GM19438 (cell line): Measurements from ENCODE around the gene KIF1B.

ENCODE experiments used
- ATAC-seq: cut with Tn5 transposase; IDR thresholded peaks from one replicate; pipeline ENCODE4 v1.9.1; 2021; ENCODE audit warnings: low read depth; ENCODE audit not compliant: unreplicated experiment

Gene KIF1B

GRCh38 chr1:10209905-10210810 is at the start of gene KIF1B:
Gene KIF1B (plus strand): TSS chr1:10210570. CDS start chr1:10232329, 21,759 bp downstream.
- peak; percentile 99 for ATAC-seq

DNA sequence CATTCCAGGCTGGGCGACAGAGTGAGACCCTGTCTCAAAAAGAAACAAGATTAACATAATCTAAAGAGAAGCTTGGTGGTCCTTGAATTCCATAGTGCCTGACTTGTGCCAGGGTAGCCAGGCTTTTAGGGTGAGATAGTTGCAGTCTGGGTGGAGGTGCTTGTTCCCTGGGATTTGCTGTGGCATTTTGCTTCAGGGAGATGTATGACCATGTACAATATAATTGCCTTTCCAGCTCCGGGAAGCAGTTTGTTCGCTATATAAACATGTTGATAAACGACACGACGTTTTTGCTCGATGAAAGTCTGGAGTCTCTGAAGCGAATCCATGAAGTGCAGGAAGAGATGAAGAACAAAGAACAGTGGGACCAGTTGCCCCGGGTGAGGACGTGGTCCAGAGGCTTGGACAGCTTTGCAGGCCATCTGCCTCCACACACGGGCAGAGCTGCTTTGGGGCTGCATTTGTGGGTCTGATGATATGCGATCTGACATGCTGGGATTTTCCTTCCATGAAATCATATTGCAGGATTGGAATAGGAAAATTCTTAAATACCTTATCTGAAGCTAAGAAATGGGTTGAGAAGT is 49.4 kb upstream of the KIF1B start:
- ATAC-seq, result no peak

- ATAC-seq, result no peak
Measured at GRCh38 chr1:10161541-10162290, 48.7 kb upstream of the KIF1B start.

DNA sequence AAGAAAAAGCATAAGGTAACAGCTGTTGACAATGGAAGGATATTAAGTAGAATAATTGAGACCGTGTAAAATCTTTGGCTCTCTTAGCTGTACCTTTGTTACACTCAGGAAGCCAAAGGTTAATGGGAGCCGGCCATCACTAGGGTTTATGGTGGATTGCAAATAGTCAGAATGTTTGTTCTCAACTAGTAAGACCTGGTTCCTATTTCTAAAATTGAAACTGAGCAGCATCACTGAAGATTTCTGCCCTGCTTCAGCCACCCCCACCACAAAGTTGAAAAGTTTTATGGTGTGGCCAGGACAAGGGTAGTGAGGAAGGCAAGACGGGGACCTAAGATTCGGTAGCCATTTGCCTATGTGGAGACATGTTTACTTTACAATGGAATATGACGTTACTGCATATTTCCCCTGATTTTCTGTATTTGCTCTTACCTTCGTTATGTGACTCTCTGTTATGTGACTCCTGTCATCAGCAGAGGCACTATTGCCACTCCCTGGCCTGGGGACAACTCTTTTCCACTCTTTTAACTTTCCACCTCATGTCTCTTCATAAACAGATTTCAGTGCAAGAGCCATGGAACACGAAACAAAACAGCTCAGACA is 41.4 kb upstream of the KIF1B start:
- ATAC-seq, result no peak

GRCh38 chr1:10170239-10170574 is 40.2 kb upstream of the KIF1B start:
- no peak for ATAC-seq

- no peak for ATAC-seq
Measured at GRCh38 chr1:10171105-10171767, 39.1 kb upstream of the KIF1B start.

DNA sequence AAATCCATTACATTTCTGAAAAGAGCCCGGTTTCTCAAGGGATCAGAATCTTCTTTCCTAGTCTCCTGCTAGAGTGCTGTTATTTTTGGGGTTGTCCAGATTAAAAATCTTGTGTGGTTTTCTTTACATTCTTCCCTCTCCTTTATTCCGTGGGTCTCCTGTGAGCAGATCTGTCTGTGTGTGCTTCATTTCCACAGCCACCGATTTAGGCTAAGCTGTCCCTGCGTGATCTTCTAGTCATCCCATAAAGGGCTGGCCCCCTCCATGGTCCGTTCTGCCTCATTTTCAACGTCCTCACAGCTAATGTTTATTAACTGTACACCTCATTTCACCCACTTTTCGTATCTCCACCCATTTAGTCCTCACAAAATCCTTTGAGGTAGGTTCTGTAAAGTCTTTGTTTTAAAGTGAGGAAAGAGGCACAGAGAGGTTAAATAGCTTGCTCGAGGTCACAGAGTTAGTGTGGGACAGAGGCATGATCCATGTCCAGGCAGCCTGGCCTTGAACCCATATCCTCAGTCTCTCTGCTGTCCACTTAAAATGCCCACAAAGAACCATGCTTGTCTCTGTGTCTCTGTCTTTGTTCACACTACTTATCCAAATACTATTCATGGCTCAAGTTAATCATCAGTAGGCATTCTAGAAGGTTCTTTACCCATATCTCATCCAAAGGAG is 38.2 kb upstream of the KIF1B start:
- no peak for ATAC-seq

- no peak for ATAC-seq
Measured at GRCh38 chr1:10173582-10173981, 36.8 kb upstream of the KIF1B start.

GRCh38 chr1:10177876-10178275 is 32.5 kb upstream of the KIF1B start:
- ATAC-seq, result no peak

DNA sequence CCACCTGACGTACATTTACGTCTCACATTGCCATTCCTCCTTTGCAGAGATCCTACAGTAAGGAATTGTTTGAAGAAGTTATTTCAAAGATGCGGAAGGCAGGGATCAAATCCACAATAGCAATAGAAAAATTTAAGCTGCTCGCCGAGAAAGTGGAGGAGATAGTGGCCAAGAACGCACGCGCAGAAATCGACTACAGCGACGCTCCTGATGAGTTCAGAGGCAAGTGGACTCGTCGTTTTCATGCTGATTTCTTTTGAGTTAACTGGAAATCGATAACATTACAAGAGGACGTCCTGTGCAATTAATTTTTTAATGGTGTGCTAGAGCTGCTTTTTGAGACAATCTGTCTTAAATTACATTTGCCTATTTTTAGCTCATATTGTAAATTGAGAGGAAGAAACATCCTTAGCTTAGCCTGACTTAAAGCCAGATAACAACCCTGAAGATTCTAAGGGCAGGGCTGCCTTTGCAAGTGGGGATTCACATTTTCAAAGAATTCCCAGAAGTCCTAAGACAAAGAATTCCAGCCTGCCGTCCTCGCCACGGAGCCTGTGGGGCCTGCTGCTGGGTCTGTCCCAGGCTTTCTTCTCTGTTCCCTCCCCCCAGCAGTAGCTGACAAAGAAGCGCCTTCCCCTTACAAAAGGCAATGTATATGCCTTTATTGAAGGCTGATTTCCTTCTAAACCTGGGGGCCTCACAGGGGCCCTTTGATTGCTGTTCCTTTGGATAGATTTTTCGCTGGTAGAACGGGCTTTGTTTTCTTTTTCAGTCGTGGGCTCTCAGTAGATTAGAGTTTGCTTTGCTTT is 31.6 kb upstream of the KIF1B start:
- no peak for ATAC-seq

DNA sequence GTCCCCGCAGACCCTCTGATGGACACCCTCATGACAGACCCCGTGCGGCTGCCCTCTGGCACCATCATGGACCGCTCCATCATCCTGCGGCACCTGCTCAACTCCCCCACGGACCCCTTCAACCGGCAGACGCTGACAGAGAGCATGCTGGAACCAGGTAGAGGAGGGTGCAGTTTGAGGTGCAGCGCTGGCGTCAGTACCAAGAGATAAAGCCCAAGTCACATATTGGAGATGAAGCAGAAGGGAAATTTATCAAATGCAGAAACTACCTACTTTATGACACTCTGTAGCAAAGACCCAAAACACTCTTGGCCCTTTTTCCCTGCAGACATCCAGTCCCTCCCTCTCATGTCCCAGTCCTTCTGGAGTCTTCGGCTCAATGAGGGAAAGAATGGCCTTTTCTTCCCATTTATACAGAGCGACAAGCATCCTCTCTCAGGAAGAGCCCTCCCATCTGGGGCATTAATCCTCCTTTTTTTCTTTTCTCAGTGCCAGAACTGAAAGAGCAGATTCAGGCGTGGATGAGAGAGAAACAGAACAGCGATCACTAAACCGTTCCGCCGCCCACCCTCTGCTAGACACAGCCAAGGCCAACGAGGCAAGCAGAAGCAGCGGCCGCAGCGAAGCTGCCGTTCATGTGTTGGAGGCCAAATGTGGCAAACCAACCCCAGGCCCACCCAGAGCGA is 30.8 kb upstream of the KIF1B start:
- no peak for ATAC-seq

- ATAC-seq, result no peak
Measured at GRCh38 chr1:10181154-10181553, 29.2 kb upstream of the KIF1B start.

GRCh38 chr1:10185759-10186158 is 24.6 kb upstream of the KIF1B start:
- ATAC-seq, result no peak

DNA sequence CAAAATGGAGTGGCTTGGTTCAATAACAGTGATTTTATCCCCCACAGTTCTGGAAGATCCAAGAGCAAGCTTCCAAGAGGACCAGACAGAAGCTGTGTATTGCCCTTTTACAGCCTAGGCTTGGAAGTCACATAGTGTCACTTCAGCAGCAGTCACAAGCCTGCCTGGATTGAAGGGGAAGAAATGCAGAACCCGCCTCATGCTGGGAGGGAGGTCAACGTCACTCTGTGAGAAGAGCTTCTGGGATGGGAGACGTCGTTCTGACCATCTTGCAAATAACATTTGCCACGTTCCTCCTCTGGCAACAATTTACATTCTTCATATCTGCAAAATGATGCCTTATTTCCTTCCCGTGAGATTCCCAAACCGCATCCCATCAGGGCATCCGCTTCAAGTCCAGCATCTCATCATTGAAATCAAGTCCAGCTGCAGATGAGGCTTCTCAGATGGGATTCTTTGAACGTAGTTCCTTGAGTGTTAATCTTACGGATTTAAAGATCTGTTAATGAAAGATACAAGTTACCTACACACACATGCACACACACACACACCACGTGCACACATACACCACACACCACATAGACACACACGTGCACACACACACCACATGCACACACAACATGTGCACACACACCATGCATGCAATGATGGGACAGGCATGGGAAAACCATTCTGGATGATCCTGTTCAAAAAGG is 23.9 kb upstream of the KIF1B start:
- no peak for ATAC-seq

DNA sequence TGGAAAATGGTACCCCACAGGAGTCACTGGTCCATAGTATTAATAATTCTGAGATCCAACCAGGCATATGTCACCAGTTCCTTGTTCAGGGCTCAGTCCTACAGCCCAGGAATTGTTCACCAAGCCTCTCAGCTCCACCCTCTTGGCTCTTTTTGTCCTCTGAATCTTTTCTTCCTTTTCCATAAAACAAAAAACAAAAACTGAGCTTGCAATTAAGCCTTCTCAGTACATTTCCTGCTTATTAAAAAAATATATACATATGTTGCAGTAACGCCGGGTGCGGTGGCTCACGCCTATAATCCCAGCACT is 23.4 kb upstream of the KIF1B start:
- no peak for ATAC-seq

DNA sequence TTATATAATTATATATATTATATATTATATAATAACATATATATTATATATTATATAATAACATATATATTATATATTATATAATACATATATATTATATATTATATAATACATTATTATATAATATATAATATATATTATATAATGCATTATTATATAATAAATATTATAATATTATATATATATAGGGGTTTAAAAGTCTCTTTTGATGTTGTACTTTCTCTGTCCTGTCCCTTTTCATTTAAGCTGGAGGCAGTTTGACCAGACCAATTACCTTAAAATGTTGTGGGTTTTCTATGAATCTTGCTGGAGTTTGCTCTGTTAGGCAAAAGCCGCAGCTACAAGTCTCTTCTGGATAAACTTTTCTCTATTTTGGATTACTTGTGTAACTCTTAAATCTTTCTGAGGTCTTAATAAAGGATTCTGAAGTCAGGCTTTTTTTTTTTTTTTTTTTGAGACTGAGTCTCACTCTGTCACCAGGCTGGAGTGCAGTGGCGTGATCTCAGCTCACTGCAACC is 22.2 kb upstream of the KIF1B start:
- ATAC-seq, result no peak

GRCh38 chr1:10189659-10190058 is 20.7 kb upstream of the KIF1B start:
- ATAC-seq, result no peak

- ATAC-seq, result no peak
Measured at GRCh38 chr1:10192263-10192662, 18.1 kb upstream of the KIF1B start.
